ENCODE measurements around the gene ACER3. TPM values are rescaled to one million over a fixed set of nuclear protein-coding genes. Genes with fewer than 3 reads are reported as not detected.

ACER3 gene
- total RNA-seq, 1 donor from 2014 or later: 16.2 TPM

GRCh38 chr11:77040401-77040777 lies 179.7 kb downstream of the ACER3 start:
- Histone ChIP-seq H3K9me3 (no peaks in the 10 kb centered on the region), H3K27me3 (no peaks in the 10 kb centered on the region), H3K4me1 (peaks cover 11% of the 10 kb centered on the region), H3K4me3 (peak overlapping the region in 1 of 2 donors; percentile 54), H3K27ac (no peak overlapping the region), H3K36me3 (no peaks in the 10 kb centered on the region)
- DNase-seq (ENCODE audit: extremely low spot score in 2 of 2): no peak
- intact Hi-C loops (cut with DNase I): loop anchor here (10.0 kb wide), 1 partner anchor 144 kb away; no protein-coding TSS in a partner anchor
- TF ChIP-seq POLR2AphosphoS5 (IDR thresholded peaks at IDR 0.05; ENCODE audit: insufficient read depth in 1 of 2, low read depth in 1 of 2): no peak
- TF ChIP-seq, protein P1, sequence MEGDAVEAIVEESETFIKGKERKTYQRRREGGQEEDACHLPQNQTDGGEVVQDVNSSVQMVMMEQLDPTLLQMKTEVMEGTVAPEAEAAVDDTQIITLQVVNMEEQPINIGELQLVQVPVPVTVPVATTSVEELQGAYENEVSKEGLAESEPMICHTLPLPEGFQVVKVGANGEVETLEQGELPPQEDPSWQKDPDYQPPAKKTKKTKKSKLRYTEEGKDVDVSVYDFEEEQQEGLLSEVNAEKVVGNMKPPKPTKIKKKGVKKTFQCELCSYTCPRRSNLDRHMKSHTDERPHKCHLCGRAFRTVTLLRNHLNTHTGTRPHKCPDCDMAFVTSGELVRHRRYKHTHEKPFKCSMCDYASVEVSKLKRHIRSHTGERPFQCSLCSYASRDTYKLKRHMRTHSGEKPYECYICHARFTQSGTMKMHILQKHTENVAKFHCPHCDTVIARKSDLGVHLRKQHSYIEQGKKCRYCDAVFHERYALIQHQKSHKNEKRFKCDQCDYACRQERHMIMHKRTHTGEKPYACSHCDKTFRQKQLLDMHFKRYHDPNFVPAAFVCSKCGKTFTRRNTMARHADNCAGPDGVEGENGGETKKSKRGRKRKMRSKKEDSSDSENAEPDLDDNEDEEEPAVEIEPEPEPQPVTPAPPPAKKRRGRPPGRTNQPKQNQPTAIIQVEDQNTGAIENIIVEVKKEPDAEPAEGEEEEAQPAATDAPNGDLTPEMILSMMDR (IDR thresholded peaks at IDR 0.05): no peak
- TF ChIP-seq POLR2A (IDR thresholded peaks at IDR 0.05): no peak

DNA sequence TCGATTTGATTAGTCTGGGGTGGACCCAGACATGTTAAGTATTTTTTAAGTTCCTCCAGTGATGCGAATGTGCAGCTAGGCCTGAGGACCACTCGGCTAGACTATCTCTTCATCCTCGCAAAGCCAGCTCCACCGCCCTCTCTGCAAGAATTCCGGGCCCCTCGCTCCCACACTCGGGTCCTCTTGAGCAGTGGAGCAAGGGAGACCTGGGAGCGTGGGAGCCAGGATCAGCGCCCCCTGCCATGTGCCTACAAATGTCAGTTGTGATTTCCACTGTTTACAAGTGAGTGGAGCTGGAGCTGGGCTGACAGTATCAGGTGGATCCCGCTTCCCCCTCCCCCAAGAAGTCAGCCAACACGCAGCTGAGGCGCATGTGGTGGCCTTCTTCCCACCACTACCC lies 180.2 kb downstream of the ACER3 start:
- Histone ChIP-seq H3K4me1 (peaks cover 13% of the 10 kb centered on the region), H3K27me3 (no peaks in the 10 kb centered on the region), H3K9me3 (no peaks in the 10 kb centered on the region), H3K4me3 (no peak overlapping the region), H3K27ac (no peak overlapping the region), H3K36me3 (no peaks in the 10 kb centered on the region)
- intact Hi-C loops (cut with DNase I): loop anchor here (10.0 kb wide), 1 partner anchor 144 kb away; no protein-coding TSS in a partner anchor
- TF ChIP-seq POLR2A (IDR thresholded peaks at IDR 0.05) (no peak), POLR2AphosphoS5 (IDR thresholded peaks at IDR 0.05; ENCODE audit: insufficient read depth in 1 of 2, low read depth in 1 of 2) (no peak)
- no peak for DNase-seq (ENCODE audit: extremely low spot score in 2 of 2)

DNA sequence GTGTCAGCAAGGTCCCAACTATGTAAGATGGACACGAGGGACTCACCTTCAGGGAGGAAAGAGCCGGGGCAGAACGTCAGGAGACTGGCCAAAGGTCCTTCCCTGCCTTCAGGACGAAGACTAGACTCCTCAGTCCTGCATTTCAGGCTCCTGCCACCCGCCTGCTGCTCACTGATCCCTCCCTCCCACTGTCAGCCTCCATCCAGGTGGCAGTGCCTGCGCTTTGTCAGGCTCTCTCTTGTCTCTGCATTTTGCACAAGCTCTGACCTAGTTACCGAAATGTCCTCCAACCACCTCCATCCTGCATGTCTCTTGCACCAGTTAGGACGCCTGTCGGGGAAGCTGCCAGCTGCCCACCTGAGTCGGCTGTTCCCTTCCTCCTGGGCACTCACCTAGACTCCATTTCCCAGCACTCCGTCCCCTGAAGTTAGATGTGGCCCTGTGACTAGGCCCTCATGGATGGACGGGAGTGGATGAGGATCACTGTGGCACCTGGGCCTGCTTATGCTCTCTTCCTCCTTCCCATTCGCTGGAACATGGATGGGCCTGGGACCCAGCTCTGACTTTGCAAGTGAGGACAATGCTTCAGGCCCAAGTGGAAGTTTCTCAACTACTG lies 181.5 kb downstream of the ACER3 start:
- TF ChIP-seq, protein P1 (IDR thresholded peaks at IDR 0.05): no peak
- no peak for TF ChIP-seq POLR2A (IDR thresholded peaks at IDR 0.05)
- no peak for TF ChIP-seq POLR2AphosphoS5 (IDR thresholded peaks at IDR 0.05; ENCODE audit: insufficient read depth in 1 of 2, low read depth in 1 of 2)
- H3K4me1 ChIP-seq: peaks cover 20% of the 10 kb centered on the region
- H3K27me3 ChIP-seq: no peaks in the 10 kb centered on the region
- no peak overlapping the region for H3K4me3 ChIP-seq
- no peaks in the 10 kb centered on the region for H3K9me3 ChIP-seq
- no peak overlapping the region for H3K27ac ChIP-seq
- no peaks in the 10 kb centered on the region for H3K36me3 ChIP-seq
- intact Hi-C loops (cut with DNase I): loop anchor here (10.0 kb wide), 1 partner anchor 143 kb away; no protein-coding TSS in a partner anchor
- DNase-seq (ENCODE audit: extremely low spot score in 2 of 2): no peak

GRCh38 chr11:77044356-77044755 lies 183.6 kb downstream of the ACER3 start:
- peaks cover 19% of the 10 kb centered on the region for H3K4me1 ChIP-seq
- TF ChIP-seq, protein P1 (IDR thresholded peaks at IDR 0.05): no peak
- TF ChIP-seq POLR2AphosphoS5 (IDR thresholded peaks at IDR 0.05; ENCODE audit: insufficient read depth in 1 of 2, low read depth in 1 of 2): no peak
- TF ChIP-seq POLR2A (IDR thresholded peaks at IDR 0.05): no peak
- intact Hi-C loops (cut with DNase I): loop anchor here (10.0 kb wide), 1 partner anchor 140 kb away; no protein-coding TSS in a partner anchor
- H3K4me3 ChIP-seq: no peak overlapping the region
- H3K36me3 ChIP-seq: no peaks in the 10 kb centered on the region
- DNase-seq (ENCODE audit: extremely low spot score in 2 of 2): no peak
- no peaks in the 10 kb centered on the region for H3K9me3 ChIP-seq
- H3K27me3 ChIP-seq: no peaks in the 10 kb centered on the region
- no peak overlapping the region for H3K27ac ChIP-seq

GRCh38 chr11:77044886-77045285 lies 184.2 kb downstream of the ACER3 start:
- DNase-seq (ENCODE audit: extremely low spot score in 2 of 2): no peak
- Histone ChIP-seq H3K4me1 (peaks cover 14% of the 10 kb centered on the region), H3K9me3 (no peaks in the 10 kb centered on the region), H3K4me3 (no peak overlapping the region), H3K27ac (no peak overlapping the region), H3K27me3 (no peaks in the 10 kb centered on the region), H3K36me3 (no peaks in the 10 kb centered on the region)
- TF ChIP-seq POLR2A (IDR thresholded peaks at IDR 0.05) (no peak), POLR2AphosphoS5 (IDR thresholded peaks at IDR 0.05; ENCODE audit: insufficient read depth in 1 of 2, low read depth in 1 of 2) (no peak)
- TF ChIP-seq, protein P1 (IDR thresholded peaks at IDR 0.05): no peak
- intact Hi-C loops (cut with DNase I): loop anchor here (5.0 to 10.0 kb wide), 2 partner anchors 47 to 140 kb away; no protein-coding TSS in a partner anchor
